ENCODE data around the gene ZNF407.

Gene ZNF407

DNA sequence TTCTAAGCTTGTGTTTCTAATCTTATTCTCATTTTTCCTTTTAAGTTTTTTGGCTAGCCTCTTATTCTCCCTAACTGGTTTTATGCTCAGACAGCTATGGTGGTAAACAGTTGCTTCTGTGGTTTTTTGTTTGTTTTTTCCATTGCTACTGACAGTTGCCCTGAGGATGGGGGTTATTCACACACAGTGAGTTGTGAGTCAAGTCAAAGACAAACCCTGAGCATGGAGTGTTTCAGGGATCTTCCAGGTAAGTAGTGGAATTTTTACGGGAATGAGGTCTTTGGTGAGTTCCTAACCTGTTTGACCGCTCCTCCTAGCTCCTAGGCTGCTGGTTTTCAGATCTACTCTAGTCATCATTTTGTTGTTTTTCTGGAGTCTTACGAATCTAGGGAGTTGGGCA, 162.8 kb downstream of the ZNF407 start:
- no peak for TF ChIP-seq TCF12 (IDR thresholded peaks at IDR 0.05; ENCODE audit: low read depth)
- TF ChIP-seq CEBPB (IDR thresholded peaks at IDR 0.05): no peak
- TF ChIP-seq EGR1 (IDR thresholded peaks at IDR 0.05): no peak
- TF ChIP-seq, protein P1, sequence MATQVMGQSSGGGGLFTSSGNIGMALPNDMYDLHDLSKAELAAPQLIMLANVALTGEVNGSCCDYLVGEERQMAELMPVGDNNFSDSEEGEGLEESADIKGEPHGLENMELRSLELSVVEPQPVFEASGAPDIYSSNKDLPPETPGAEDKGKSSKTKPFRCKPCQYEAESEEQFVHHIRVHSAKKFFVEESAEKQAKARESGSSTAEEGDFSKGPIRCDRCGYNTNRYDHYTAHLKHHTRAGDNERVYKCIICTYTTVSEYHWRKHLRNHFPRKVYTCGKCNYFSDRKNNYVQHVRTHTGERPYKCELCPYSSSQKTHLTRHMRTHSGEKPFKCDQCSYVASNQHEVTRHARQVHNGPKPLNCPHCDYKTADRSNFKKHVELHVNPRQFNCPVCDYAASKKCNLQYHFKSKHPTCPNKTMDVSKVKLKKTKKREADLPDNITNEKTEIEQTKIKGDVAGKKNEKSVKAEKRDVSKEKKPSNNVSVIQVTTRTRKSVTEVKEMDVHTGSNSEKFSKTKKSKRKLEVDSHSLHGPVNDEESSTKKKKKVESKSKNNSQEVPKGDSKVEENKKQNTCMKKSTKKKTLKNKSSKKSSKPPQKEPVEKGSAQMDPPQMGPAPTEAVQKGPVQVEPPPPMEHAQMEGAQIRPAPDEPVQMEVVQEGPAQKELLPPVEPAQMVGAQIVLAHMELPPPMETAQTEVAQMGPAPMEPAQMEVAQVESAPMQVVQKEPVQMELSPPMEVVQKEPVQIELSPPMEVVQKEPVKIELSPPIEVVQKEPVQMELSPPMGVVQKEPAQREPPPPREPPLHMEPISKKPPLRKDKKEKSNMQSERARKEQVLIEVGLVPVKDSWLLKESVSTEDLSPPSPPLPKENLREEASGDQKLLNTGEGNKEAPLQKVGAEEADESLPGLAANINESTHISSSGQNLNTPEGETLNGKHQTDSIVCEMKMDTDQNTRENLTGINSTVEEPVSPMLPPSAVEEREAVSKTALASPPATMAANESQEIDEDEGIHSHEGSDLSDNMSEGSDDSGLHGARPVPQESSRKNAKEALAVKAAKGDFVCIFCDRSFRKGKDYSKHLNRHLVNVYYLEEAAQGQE (IDR thresholded peaks at IDR 0.05; ENCODE audit: low read depth): no peak
- TF ChIP-seq FOXM1 (IDR thresholded peaks at IDR 0.05; ENCODE audit: borderline replicate concordance, low read depth): no peak
- TF ChIP-seq TEAD4 (IDR thresholded peaks at IDR 0.05): no peak
- TF ChIP-seq EP300 (IDR thresholded peaks at IDR 0.05; ENCODE audit: borderline replicate concordance): no peak
- TF ChIP-seq YY1 (IDR thresholded peaks at IDR 0.05; ENCODE audit: low read depth): no peak
- no peak for TF ChIP-seq ZBTB7A (IDR thresholded peaks at IDR 0.05; ENCODE audit: low read depth)
- TF ChIP-seq RAD21 (IDR thresholded peaks at IDR 0.05; ENCODE audit: low read depth): no peak
- TF ChIP-seq, protein P2, sequence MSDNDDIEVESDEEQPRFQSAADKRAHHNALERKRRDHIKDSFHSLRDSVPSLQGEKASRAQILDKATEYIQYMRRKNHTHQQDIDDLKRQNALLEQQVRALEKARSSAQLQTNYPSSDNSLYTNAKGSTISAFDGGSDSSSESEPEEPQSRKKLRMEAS (IDR thresholded peaks at IDR 0.05): no peak
- TF ChIP-seq, protein P3, sequence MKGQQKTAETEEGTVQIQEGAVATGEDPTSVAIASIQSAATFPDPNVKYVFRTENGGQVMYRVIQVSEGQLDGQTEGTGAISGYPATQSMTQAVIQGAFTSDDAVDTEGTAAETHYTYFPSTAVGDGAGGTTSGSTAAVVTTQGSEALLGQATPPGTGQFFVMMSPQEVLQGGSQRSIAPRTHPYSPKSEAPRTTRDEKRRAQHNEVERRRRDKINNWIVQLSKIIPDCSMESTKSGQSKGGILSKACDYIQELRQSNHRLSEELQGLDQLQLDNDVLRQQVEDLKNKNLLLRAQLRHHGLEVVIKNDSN (IDR thresholded peaks at IDR 0.05): no peak
- TF ChIP-seq NFIC (IDR thresholded peaks at IDR 0.05): no peak
- no peak for TF ChIP-seq TAF1 (IDR thresholded peaks at IDR 0.05; ENCODE audit: low read depth)
- TF ChIP-seq CREB1 (IDR thresholded peaks at IDR 0.05; ENCODE audit: low read depth): no peak

DNA sequence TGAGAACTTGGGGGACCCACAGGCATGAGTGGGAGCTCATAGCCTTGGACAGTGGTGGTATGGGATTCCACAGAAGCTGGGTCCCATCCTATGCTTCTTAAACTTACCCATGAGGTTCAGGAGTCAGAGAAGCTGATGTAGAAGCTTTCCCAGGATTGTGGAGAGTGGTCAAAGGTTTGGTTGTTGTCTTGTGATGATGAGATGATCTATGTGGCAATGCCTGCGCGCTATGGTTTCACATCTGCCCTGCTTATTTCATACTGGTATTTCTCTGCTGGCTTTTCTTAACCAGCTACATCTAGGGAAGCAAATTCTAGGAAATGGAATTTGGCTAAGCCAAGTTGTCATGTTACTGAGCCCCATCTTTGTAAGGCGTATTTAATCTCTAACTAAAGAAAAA, 168.6 kb downstream of the ZNF407 start:
- TF ChIP-seq, protein P1 (IDR thresholded peaks at IDR 0.05; ENCODE audit: low read depth): no peak
- TF ChIP-seq FOXM1 (IDR thresholded peaks at IDR 0.05; ENCODE audit: borderline replicate concordance, low read depth) (no peak), NFIC (IDR thresholded peaks at IDR 0.05) (no peak), YY1 (IDR thresholded peaks at IDR 0.05; ENCODE audit: low read depth) (no peak), ZBTB7A (IDR thresholded peaks at IDR 0.05; ENCODE audit: low read depth) (no peak), EP300 (IDR thresholded peaks at IDR 0.05; ENCODE audit: borderline replicate concordance) (no peak), TEAD4 (IDR thresholded peaks at IDR 0.05) (no peak), RAD21 (IDR thresholded peaks at IDR 0.05; ENCODE audit: low read depth) (no peak), CEBPB (IDR thresholded peaks at IDR 0.05) (no peak)

DNA sequence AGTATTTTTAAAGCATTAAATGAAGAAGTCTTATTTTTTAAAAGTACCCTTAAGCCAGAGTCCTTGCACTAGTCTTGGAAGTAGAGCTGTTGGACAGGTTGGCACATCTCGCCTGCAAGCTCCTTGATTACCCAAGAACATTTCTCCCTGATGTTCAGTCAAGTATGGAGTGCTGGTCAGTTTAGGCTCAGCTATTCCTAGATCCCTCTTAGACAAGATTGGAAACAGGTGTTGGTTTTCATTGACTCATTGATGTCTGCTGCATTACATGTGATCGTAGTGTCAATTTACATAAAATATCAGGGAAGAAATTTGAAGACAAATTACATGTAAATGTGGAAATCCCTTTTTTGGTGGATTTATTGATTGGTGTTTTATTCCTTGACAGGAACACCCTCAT, 170.4 kb downstream of the ZNF407 start:
- no peak for TF ChIP-seq RAD21 (IDR thresholded peaks at IDR 0.05; ENCODE audit: low read depth)

DNA sequence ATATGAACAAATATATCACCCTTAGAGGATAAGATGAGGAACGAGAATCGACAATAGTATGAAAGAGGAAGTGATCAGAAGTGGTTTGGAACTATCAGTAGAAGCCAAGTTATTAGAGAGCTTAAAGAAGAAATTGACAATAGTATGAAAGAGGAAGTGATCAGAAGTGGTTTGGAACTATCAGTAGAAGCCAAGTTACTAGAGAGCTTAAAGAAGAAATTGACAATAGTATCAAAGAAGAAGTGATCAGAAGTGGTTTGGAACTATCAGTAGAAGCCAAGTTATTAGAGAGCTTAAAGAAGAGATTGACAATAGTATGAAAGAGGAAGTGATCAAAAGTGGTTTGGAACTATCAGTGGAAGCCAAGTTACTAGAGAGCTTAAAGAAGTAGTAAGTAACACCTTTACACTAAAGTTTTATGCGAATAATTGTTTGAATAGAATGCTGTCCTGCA, 175.5 kb downstream of the ZNF407 start:
- no peak for TF ChIP-seq YY1 (IDR thresholded peaks at IDR 0.05; ENCODE audit: low read depth)
- no peak for TF ChIP-seq EP300 (IDR thresholded peaks at IDR 0.05; ENCODE audit: borderline replicate concordance)

DNA sequence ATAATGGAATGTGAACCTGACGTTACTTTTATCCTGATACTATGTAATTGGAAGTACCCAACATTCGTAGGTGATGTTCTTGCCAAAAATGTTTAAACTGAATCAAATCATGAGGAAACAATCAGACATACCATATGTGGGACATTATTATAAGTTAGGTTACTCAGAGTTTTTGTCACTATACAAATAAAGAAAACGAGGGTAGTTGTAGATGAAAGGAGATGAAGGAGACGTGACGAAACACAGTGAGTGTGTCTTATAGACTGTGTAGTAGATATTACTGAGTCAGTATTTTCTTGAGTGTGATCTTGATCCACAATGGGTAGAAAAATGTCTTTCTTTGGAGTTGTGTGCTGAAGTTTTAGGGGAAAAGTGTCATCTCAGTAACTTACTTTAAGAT, 176.8 kb downstream of the ZNF407 start:
- TF ChIP-seq, protein P1 (IDR thresholded peaks at IDR 0.05; ENCODE audit: low read depth): no peak
- no peak for TF ChIP-seq TEAD4 (IDR thresholded peaks at IDR 0.05)
- no peak for TF ChIP-seq EGR1 (IDR thresholded peaks at IDR 0.05)

DNA sequence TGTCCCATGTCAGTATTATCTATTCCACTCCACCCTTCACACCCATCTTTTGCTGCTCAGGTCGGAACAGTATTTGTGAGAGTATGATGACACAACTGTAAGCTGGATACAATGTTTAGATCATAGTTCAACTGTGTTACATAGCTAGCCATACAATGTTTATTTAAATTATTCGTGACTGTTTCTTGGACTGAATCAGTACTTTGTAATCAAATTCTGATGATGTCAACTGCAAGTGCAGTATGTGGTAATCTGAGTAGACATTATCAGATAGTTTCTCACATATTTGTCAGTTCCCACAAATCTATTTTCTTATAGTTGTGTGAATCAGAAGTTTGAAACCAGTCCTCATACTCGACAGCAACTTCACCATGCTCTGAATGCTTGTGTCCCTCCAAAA, 177.6 kb downstream of the ZNF407 start:
- no peak for TF ChIP-seq EP300 (IDR thresholded peaks at IDR 0.05; ENCODE audit: borderline replicate concordance)
- no peak for TF ChIP-seq CREB1 (IDR thresholded peaks at IDR 0.05; ENCODE audit: low read depth)
- no peak for TF ChIP-seq EGR1 (IDR thresholded peaks at IDR 0.05)
- TF ChIP-seq ZBTB7A (IDR thresholded peaks at IDR 0.05; ENCODE audit: low read depth): no peak
- TF ChIP-seq, protein P3 (IDR thresholded peaks at IDR 0.05): no peak
- TF ChIP-seq NFIC (IDR thresholded peaks at IDR 0.05): no peak
- no peak for TF ChIP-seq TCF12 (IDR thresholded peaks at IDR 0.05; ENCODE audit: low read depth)
- no peak for TF ChIP-seq RAD21 (IDR thresholded peaks at IDR 0.05; ENCODE audit: low read depth)
- TF ChIP-seq, protein P2 (IDR thresholded peaks at IDR 0.05): no peak
- no peak for TF ChIP-seq YY1 (IDR thresholded peaks at IDR 0.05; ENCODE audit: low read depth)

All from Ishikawa (cell line).